Astrocyte (in vitro differentiated cells and primary cell): ENCODE measurements around the gene FGF23. TPM values are rescaled to one million over a fixed set of nuclear protein-coding genes. Genes with fewer than 3 reads are reported as not detected.

Experiments used
- DNase-seq: peaks from one replicate; pipeline ENCODE4 v3.0.0-alpha.2; 2010; ENCODE audit warnings: low read depth
- FAIRE-seq: peaks from 2 replicates; lab custom pipeline; 2011; peaks lifted over from hg19 to GRCh38; lab: Jason Lieb, UNC
- H2AFZ ChIP-seq: 2 replicates; pipeline ENCODE4 v1.6.0; 2012; ENCODE audit warnings: low read depth, low read length, inconsistent platforms
- H3K27ac ChIP-seq: 2 replicates; pipeline ENCODE4 v1.5.1; 2011; ENCODE audit warnings: low read depth, low read length, inconsistent platforms
- H3K27me3 ChIP-seq: 2 replicates; pipeline ENCODE4 v1.6.0; 2011; ENCODE audit warnings: low read length, inconsistent platforms; ENCODE audit not compliant: insufficient read depth
- H3K36me3 ChIP-seq: 2 replicates; pipeline ENCODE4 v1.5.1; 2011; ENCODE audit warnings: low read length, inconsistent platforms; ENCODE audit not compliant: insufficient read depth
- H3K4me1 ChIP-seq: 2 replicates; pipeline ENCODE4 v1.5.1; 2011; ENCODE audit warnings: low read length, inconsistent platforms; ENCODE audit not compliant: insufficient read depth
- H3K4me2 ChIP-seq: 2 replicates; pipeline ENCODE4 v1.6.0; 2012; ENCODE audit warnings: low read length, inconsistent platforms
- H3K4me3 ChIP-seq: 2 replicates; pipeline ENCODE4 v1.5.1; 2011; ENCODE audit warnings: low read depth, mild to moderate bottlenecking, low read length, inconsistent platforms; ENCODE audit not compliant: insufficient read depth
- H3K79me2 ChIP-seq: 2 replicates; pipeline ENCODE4 v1.6.0; 2012; ENCODE audit warnings: mild to moderate bottlenecking, low read length, inconsistent platforms; ENCODE audit not compliant: insufficient read depth
- H3K9ac ChIP-seq: 2 replicates; pipeline ENCODE4 v1.6.0; 2012; ENCODE audit warnings: mild to moderate bottlenecking, low read length, inconsistent platforms
- H3K9me3 ChIP-seq: 2 replicates; pipeline ENCODE4 v1.5.1; 2012; ENCODE audit warnings: low read depth, mild to moderate bottlenecking, low read length, inconsistent platforms; ENCODE audit not compliant: insufficient read depth
- H4K20me1 ChIP-seq: 2 replicates; pipeline ENCODE4 v1.6.0; 2012; ENCODE audit warnings: low read length, inconsistent platforms; ENCODE audit not compliant: insufficient read depth
- H3K27ac Mint-ChIP-seq: one replicate; pipeline ENCODE4 v1.8.0; 2021; ENCODE audit warnings: mild to moderate bottlenecking, mixed read lengths; ENCODE audit not compliant: unreplicated experiment
- H3K27me3 Mint-ChIP-seq: one replicate; pipeline ENCODE4 v1.8.0; 2021; ENCODE audit warnings: low read depth, mixed read lengths; ENCODE audit not compliant: unreplicated experiment
- H3K36me3 Mint-ChIP-seq: one replicate; pipeline ENCODE4 v1.8.0; 2021; ENCODE audit warnings: low read depth, mixed read lengths; ENCODE audit not compliant: unreplicated experiment
- H3K4me1 Mint-ChIP-seq: one replicate; pipeline ENCODE4 v1.8.0; 2021; ENCODE audit warnings: low read depth, mixed read lengths; ENCODE audit not compliant: unreplicated experiment
- H3K4me3 Mint-ChIP-seq: one replicate; pipeline ENCODE4 v1.8.0; 2021; ENCODE audit warnings: mild to moderate bottlenecking, moderate library complexity, mixed read lengths; ENCODE audit not compliant: unreplicated experiment
- H3K9me3 Mint-ChIP-seq: one replicate; pipeline ENCODE4 v1.8.0; 2021; ENCODE audit warnings: mild to moderate bottlenecking, mixed read lengths; ENCODE audit not compliant: unreplicated experiment
- CTCF ChIP-seq: IDR thresholded peaks from 2 replicates; pipeline ENCODE4 v1.5.1; 2011; ENCODE audit warnings: low read depth, mild to moderate bottlenecking, inconsistent platforms, low read length, moderate library complexity; ENCODE audit not compliant: insufficient read depth
- EZH2 ChIP-seq: IDR thresholded peaks from 2 replicates; pipeline ENCODE4 v1.6.1; 2012; ENCODE audit warnings: mild to moderate bottlenecking, low read length, inconsistent platforms; ENCODE audit not compliant: insufficient read depth
- total RNA-seq: library from RNA; stranded (reverse); gene quantifications from 2 replicates; pipeline ENCODE4 v1.2.1, GENCODE V29; 2021

The FGF23 gene
- total RNA-seq, 1 donor from 2014 or later: not detected

- H3K27ac Mint-ChIP-seq: no peak overlapping the region
- peaks cover 2% of the 10 kb centered on the region for H3K9me3 Mint-ChIP-seq
- peaks cover under 1% of the 10 kb centered on the region for H3K27me3 ChIP-seq
- TF ChIP-seq EZH2 (no peak), CTCF (no peak)
- H3K9ac ChIP-seq: no peak overlapping the region
- H3K36me3 ChIP-seq: no peaks in the 10 kb centered on the region
- H3K4me2 ChIP-seq: no peak overlapping the region
- no peaks in the 10 kb centered on the region for H3K4me1 Mint-ChIP-seq
- H3K4me1 ChIP-seq: no peaks in the 10 kb centered on the region
- H3K4me3 Mint-ChIP-seq: no peak overlapping the region
- no peaks in the 10 kb centered on the region for H4K20me1 ChIP-seq
- FAIRE-seq (no peak), DNase-seq (no peak)
- H3K27ac ChIP-seq: no peak overlapping the region
- no peaks in the 10 kb centered on the region for H3K36me3 Mint-ChIP-seq
- H3K27me3 Mint-ChIP-seq: peaks cover 18% of the 10 kb centered on the region
- H2AFZ ChIP-seq: no peak overlapping the region
- H3K9me3 ChIP-seq: no peaks in the 10 kb centered on the region
- no peak overlapping the region for H3K4me3 ChIP-seq
- H3K79me2 ChIP-seq: no peaks in the 10 kb centered on the region
Measured at GRCh38 chr12:4422985-4423384, 43.5 kb upstream of the FGF23 start.

- no peak for FAIRE-seq
- Histone ChIP-seq H3K9me3 (no peaks in the 10 kb centered on the region), H3K27me3 (peaks cover 12% of the 10 kb centered on the region), H3K4me1 (no peaks in the 10 kb centered on the region), H2AFZ (no peak overlapping the region), H3K36me3 (no peaks in the 10 kb centered on the region), H4K20me1 (no peaks in the 10 kb centered on the region), H3K27ac (no peak overlapping the region), H3K9ac (no peak overlapping the region), H3K4me3 (no peak overlapping the region), H3K79me2 (no peaks in the 10 kb centered on the region), H3K4me2 (no peak overlapping the region)
- DNase-seq: peak; percentile 16
- no peaks in the 10 kb centered on the region for H3K36me3 Mint-ChIP-seq
- no peaks in the 10 kb centered on the region for H3K4me1 Mint-ChIP-seq
- H3K27ac Mint-ChIP-seq: no peak overlapping the region
- H3K27me3 Mint-ChIP-seq: peaks cover 26% of the 10 kb centered on the region
- TF ChIP-seq EZH2 (no peak), CTCF (peak; percentile 58)
- no peaks in the 10 kb centered on the region for H3K9me3 Mint-ChIP-seq
- H3K4me3 Mint-ChIP-seq: no peak overlapping the region
Measured at GRCh38 chr12:4421590-4422031, 42.1 kb upstream of the FGF23 start.

- no peaks in the 10 kb centered on the region for H3K9me3 ChIP-seq
- FAIRE-seq: no peak
- H3K27me3 Mint-ChIP-seq: peaks cover 26% of the 10 kb centered on the region
- H3K79me2 ChIP-seq: no peaks in the 10 kb centered on the region
- H3K4me3 Mint-ChIP-seq: no peak overlapping the region
- no peak for TF ChIP-seq EZH2
- no peak for TF ChIP-seq CTCF
- H3K4me2 ChIP-seq: no peak overlapping the region
- no peaks in the 10 kb centered on the region for H4K20me1 ChIP-seq
- no peaks in the 10 kb centered on the region for H3K4me1 ChIP-seq
- no peak for DNase-seq
- no peaks in the 10 kb centered on the region for H3K36me3 Mint-ChIP-seq
- H3K9me3 Mint-ChIP-seq: no peaks in the 10 kb centered on the region
- no peak overlapping the region for H3K27ac Mint-ChIP-seq
- H3K27me3 ChIP-seq: peaks cover 12% of the 10 kb centered on the region
- H3K27ac ChIP-seq: no peak overlapping the region
- H3K36me3 ChIP-seq: no peaks in the 10 kb centered on the region
- no peak overlapping the region for H2AFZ ChIP-seq
- no peak overlapping the region for H3K9ac ChIP-seq
- no peak overlapping the region for H3K4me3 ChIP-seq
- peaks cover 5% of the 10 kb centered on the region for H3K4me1 Mint-ChIP-seq
Measured at GRCh38 chr12:4420138-4420670, 40.7 kb upstream of the FGF23 start.
